Jurkat, Clone E6-1 (cell line): ENCODE measurements around the gene DTNA.

ENCODE experiments used
- DNase-seq: peaks from one replicate; pipeline ENCODE4 v3.0.0-alpha.2; 2011; ENCODE audit warnings: low read depth, low spot score
- H3K4me3 ChIP-seq: 2 replicates; pipeline ENCODE4 v1.5.1; 2011; ENCODE audit warnings: mild to moderate bottlenecking, low read length, control low read depth, moderate library complexity

DTNA gene

DNA sequence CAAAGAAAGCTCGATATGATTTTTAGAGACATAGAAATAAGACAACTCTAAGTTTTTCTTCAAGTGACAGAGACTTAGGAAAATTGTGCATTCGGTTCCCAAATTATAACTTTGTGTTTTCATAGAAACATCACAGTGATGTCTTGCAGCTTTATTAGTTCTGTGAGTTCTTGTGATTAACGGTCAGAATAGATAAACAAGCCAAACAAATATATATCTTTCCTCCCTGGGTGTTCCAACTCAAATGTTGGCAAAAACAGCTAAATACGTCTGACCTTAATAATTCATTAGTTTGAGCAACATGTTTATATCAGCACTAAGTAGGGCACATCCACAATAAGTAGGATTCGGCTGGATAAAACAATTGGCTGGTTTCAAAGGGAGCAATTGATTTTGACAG is 47.6 kb downstream of the DTNA start:
- no peak for DNase-seq
- H3K4me3 ChIP-seq, result no peak overlapping the region

DNA sequence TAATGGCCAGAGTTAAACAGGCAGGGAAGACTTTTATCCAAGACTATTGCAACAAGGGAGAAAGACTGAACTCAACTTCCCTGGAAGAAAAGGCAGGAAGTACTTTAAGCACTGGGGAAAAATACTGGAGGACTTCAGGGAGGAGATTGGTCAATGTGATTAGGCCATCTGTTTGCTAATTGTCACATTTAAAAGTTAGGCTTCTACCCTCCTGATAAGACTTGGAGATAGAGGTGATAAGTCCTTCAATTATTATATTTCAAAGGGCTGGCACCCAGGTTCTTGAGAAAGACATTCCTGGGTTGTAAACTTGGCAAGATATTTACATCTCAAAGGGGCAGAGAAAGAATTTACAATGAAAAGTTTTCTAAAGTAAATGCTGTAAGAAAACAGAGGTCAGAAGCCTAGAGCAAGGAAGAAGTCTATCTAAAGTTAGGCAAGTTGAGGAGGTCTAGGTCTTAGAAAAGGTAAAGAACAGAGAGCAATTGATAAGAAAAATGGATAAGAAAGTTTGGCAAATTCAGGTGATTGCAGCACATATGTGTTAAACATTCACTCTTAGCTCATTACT is 48.4 kb downstream of the DTNA start:
- no peak overlapping the region for H3K4me3 ChIP-seq
- no peak for DNase-seq

- H3K4me3 ChIP-seq, result no peak overlapping the region
- DNase-seq, result no peak
Measured at GRCh38 chr18:34760444-34760843, 50.3 kb downstream of the DTNA start.

DNA sequence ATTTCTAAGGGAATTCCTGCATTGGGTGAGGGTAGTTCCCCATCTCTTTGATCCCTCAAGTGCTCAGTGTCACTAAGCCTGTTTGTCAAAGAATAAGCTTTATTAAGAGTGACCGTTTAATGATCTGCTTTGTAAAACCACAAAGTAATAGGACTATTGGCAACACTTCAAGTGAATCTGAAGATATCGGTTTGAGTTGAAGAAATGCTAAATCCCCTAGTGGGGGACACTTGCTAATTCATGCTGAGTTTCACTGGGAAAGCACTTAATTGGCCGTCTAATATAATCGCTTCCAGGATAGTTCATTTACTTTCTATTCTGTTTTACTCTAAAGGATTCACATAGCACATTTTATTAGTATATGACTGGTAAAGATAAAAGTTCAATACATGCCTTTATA is 54.4 kb downstream of the DTNA start:
- no peak for DNase-seq
- H3K4me3 ChIP-seq, result no peak overlapping the region

- DNase-seq, result no peak
- H3K4me3 ChIP-seq, result no peak overlapping the region
Measured at GRCh38 chr18:34767601-34768027, 57.5 kb downstream of the DTNA start.

- no peak overlapping the region for H3K4me3 ChIP-seq
- DNase-seq, result no peak
Measured at GRCh38 chr18:34771958-34772357, 61.9 kb downstream of the DTNA start.

DNA sequence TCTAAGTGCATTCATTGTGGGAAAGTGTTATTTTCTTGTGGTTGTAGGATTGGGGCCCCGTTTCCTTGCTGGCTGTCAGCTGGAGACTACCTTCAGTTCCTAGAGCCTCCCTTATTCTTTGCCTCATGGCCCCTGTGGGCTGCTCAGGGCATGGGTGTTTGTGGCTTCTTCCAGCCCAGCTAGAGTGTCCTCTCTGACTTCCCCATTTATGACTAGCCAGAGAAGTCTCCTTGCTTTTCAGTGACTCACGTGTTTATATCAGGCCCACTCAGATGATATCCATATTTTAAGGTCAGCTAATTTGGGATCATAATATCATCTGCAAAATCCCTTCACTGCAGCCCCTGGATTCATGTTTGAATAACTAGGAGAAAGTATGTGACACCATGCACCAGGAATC is 62.8 kb downstream of the DTNA start:
- no peak overlapping the region for H3K4me3 ChIP-seq
- no peak for DNase-seq

GRCh38 chr18:34773378-34773777 is 63.3 kb downstream of the DTNA start:
- no peak for DNase-seq
- no peak overlapping the region for H3K4me3 ChIP-seq

DNA sequence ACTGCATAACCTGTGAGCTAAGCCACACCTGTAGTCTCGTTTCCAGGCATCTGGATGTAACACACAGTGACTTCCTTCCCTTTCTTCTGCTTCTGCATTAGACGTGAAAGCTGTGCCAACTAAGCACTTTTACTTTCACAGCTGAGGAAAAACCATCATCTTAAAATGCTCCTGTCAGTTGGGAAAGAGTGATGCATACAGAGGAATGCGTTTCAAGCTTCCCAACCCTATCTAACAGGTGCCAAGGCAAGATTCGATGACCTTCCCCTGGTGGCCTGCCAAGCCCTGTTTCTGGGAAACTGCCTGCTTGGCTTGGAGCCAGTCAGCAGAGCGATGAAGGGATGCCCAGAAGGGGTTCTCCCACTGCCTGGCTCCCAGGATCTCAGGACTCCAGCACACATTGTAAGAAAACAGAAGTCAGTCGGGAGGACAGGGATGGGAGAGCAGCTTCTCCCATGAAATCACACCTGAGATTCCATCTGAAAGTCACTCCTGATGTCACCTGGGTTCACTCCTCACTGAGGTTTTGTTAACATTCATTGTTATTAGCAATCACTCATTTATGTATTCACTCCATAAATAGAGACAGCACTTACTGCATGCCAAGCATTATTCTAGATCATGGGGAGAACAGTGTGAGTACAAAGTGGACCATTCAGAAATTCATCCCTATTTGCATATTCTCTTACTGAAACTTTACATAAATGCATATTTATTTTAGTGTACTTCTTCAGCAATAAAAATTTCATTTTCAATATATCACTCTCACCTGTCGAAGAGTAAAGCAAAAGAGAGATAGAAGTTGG is 64.1 kb downstream of the DTNA start:
- no peak for DNase-seq
- H3K4me3 ChIP-seq, result no peak overlapping the region

DNA sequence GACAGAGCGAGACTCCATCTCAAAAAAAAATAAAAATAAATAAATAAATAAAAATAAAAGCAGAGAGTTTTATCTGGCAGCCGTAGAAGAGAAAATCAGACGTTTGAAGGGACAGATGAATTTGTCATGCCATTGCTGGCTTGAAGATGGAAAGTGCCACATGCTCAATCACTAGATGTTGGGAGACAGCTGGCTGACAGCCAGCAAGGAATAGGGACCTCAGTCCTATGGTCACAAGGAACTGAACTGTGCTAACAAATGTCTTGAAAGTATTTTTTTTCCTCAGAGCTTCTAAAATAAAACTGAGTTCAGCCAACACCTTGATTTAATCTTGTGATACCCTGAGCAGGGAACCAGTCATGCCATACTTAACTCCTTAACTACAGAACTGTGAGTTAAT is 65.4 kb downstream of the DTNA start:
- H3K4me3 ChIP-seq, result no peak overlapping the region
- no peak for DNase-seq

- no peak overlapping the region for H3K4me3 ChIP-seq
- DNase-seq, result no peak
Measured at GRCh38 chr18:34779112-34779511, 69.0 kb downstream of the DTNA start.

DNA sequence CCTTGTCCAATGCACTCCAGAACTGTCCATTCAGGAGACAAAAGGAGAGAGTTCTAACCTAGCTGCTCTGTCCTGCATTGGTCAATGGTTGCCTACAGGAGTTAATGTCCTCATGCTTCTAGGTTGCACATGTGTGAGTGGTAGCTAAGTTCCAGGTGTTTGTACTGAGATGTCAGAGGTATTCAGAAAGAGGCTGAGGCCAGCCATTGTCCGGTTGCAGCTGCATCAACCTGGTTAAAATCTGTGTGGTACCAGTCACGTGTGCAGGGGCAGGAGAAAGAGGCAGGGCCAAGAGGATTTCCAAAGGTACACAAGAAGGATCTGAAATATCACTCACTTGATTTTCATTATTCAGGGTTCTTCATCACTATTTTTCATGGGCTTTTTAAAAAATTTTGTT is 70.8 kb downstream of the DTNA start:
- no peak for DNase-seq
- H3K4me3 ChIP-seq, result no peak overlapping the region

DNA sequence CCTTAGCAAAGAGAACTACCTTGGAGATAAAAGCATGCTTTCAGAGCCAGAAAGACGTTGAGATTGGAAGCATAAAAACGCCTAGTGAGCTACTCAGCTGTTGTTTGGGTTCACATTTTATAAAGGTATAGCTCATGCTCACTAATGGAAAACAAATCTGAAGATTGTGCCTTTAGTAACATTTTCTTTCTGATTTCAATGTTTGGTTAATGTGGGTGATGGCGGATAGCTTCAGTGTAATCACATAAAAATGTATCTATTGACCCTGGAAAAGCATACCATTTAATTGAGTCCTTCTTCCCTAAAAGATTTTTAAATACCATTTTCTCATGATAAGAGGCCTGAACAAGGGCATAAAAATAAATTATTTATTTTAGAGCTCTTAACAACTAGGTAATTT is 73.4 kb downstream of the DTNA start:
- no peak overlapping the region for H3K4me3 ChIP-seq
- no peak for DNase-seq

- no peak for DNase-seq
- no peak overlapping the region for H3K4me3 ChIP-seq
Measured at GRCh38 chr18:34786162-34786741, 76.2 kb downstream of the DTNA start.

DNA sequence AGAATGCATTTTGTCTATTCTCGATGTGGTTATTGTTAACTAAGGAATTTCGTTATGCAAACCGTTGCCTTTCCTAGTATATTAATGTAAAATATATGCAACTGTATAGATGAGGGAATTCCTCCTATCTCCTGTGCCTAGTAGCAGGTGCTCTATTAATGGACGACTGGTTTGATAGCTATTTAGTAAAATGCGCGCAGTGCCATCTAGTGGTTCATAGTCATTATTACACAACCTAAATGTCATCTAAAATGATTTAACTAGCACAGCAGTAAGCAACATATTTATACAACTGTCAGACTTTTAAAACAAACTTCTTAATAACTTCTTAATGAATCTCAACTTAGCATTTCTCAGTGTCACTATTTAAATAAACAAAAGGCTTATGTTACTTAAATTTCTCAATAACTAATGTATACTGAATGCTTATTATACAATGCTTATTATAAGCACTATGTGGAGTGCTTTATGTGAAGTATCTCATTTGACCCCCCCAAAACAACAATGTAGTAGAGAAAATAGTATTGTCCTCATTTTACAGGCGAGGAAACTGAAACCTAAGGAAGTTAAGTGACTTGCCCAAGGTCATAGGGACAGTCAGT is 77.9 kb downstream of the DTNA start:
- peak; percentile 66 for DNase-seq
- H3K4me3 ChIP-seq, result no peak overlapping the region

DNA sequence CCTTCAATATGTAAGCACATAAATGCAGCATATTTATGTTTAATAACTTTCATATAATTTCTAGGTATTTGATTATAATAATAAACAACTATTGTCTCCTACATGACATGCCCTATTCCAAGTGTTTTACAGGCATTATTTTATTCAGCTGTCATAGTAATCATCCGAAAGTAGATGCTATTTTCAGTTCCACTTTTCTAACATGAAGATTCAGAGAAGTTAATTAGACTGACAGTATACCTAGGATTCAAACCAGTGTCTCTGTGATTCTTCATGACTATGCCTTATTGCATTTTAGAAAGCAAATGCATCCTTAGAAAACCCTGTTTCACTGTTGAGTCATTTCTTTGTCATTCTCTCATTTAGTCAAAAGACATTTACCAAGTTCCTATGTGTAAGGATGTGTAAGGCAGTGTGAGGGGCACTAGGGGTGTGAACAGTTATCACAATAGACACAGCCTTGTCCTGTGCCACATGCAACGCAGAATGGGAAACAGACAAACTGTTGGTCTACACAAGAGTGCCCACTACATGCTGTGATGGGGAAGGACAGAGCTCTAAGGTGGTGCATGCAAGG is 79.8 kb downstream of the DTNA start:
- DNase-seq, result no peak
- H3K4me3 ChIP-seq, result no peak overlapping the region

- no peak for DNase-seq
Measured at GRCh38 chr18:34794348-34794747, 84.2 kb downstream of the DTNA start.

GRCh38 chr18:34795070-34795732 is 85.1 kb downstream of the DTNA start:
- DNase-seq, result no peak
- no peak overlapping the region for H3K4me3 ChIP-seq

More at GRCh38 chr18:34794348-34794747, 84.2 kb downstream of the DTNA start:
- H3K4me3 ChIP-seq, result no peak overlapping the region

- no peak for DNase-seq
Measured at GRCh38 chr18:34796035-34796657, 86.0 kb downstream of the DTNA start.

More at GRCh38 chr18:34796035-34796657, 86.0 kb downstream of the DTNA start:
- no peak overlapping the region for H3K4me3 ChIP-seq
